IMR-90 (cell line): ENCODE data around the gene FBXO28. TPM values are rescaled to one million over a fixed set of nuclear protein-coding genes. Genes with fewer than 3 reads are reported as not detected.

Experiments
- ATAC-seq: fragments of 200-7000 bp; cut with Tn5 transposase; 2 replicates; pipeline ENCODE4 v1.9.1; 2020; ENCODE audit warnings: low read depth, mild to moderate bottlenecking, moderate library complexity
- BruUV-seq: library from RNA; stranded (reverse); fragments of 400-500 nt; replicated peaks from 2 replicates; lab custom pipeline; 2021; lab: Mats Ljungman, UMichigan
- CTCF ChIA-PET: fragments of 300-600 bp; formaldehyde crosslinking; extraction: SDS; loops from one replicate; lab custom pipeline; 2021; ENCODE audit warnings: antibody characterized with exemption; lab: Yijun Ruan, JAX
- POLR2A ChIA-PET: fragments of 300-600 bp; sonication (Branson Sonifier 250); formaldehyde crosslinking; loops from one replicate; lab custom pipeline; 2022; ENCODE audit warnings: antibody characterized with exemption; ENCODE audit not compliant: unreplicated experiment; lab: Charles Lee
- DNase-seq: peaks from one replicate; pipeline ENCODE4 v3.0.0; 2013
- H2AFZ ChIP-seq: replicated peaks from 2 replicates; pipeline ENCODE3; 2013; ENCODE audit warnings: low read length, mild to moderate bottlenecking; ENCODE audit not compliant: poor library complexity
- H2AK5ac ChIP-seq: 2 replicates; pipeline ENCODE4 v1.6.1; 2013; ENCODE audit warnings: low read depth, low read length, inconsistent platforms
- H2AK9ac ChIP-seq: replicated peaks from 2 replicates; pipeline ENCODE3; 2013; ENCODE audit warnings: mild to moderate bottlenecking, low read depth, low read length, moderate library complexity; ENCODE audit not compliant: poor library complexity
- H2BK120ac ChIP-seq: 2 replicates; pipeline ENCODE4 v1.6.1; 2013; ENCODE audit warnings: low read depth, low read length, inconsistent platforms
- H2BK15ac ChIP-seq: 3 replicates; pipeline ENCODE4 v1.6.1; 2013; ENCODE audit warnings: low read depth, low read length, inconsistent platforms
- H2BK20ac ChIP-seq: 2 replicates; pipeline ENCODE4 v1.6.1; 2013; ENCODE audit warnings: low read depth, mild to moderate bottlenecking, inconsistent platforms, low read length, moderate library complexity
- H2BK5ac ChIP-seq: 2 replicates; pipeline ENCODE4 v1.6.1; 2013; ENCODE audit warnings: mild to moderate bottlenecking, low read depth, low read length, inconsistent platforms; ENCODE audit not compliant: poor library complexity, severe bottlenecking
- H3K14ac ChIP-seq: replicated peaks from 2 replicates; pipeline ENCODE4 v1.6.1; 2013; ENCODE audit warnings: low read depth, low read length, inconsistent platforms
- H3K18ac ChIP-seq: 2 replicates; pipeline ENCODE4 v1.6.1; 2013; ENCODE audit warnings: low read depth, low read length, control low read depth
- H3K23ac ChIP-seq: 2 replicates; pipeline ENCODE4 v1.6.1; 2013; ENCODE audit warnings: low read depth, low read length, inconsistent platforms
- H3K27ac ChIP-seq: 2 replicates; pipeline ENCODE4 v1.5.1; 2013; ENCODE audit warnings: mild to moderate bottlenecking, control low read depth, low read length; ENCODE audit not compliant: insufficient read depth
- H3K27me3 ChIP-seq: 2 replicates; pipeline ENCODE4 v1.6.1; 2013; ENCODE audit warnings: low read length; ENCODE audit not compliant: control insufficient read depth, insufficient read depth
- H3K36me3 ChIP-seq: 2 replicates; pipeline ENCODE4 v1.6.1; 2013; ENCODE audit warnings: low read length, mixed read lengths; ENCODE audit not compliant: control insufficient read depth, insufficient read depth
- H3K4ac ChIP-seq: 2 replicates; pipeline ENCODE4 v1.6.1; 2013; ENCODE audit warnings: low read depth, low read length, inconsistent platforms
- H3K4me1 ChIP-seq: 2 replicates; pipeline ENCODE4 v1.6.1; 2013; ENCODE audit warnings: low read length, mixed read lengths; ENCODE audit not compliant: control insufficient read depth, insufficient read depth
- H3K4me2 ChIP-seq: 2 replicates; pipeline ENCODE4 v1.6.1; 2013; ENCODE audit warnings: low read depth, mild to moderate bottlenecking, control low read depth, low read length, moderate library complexity
- H3K4me3 ChIP-seq: 2 replicates; pipeline ENCODE4 v1.5.1; 2013; ENCODE audit warnings: low read depth, mild to moderate bottlenecking, control low read depth, low read length, moderate library complexity; ENCODE audit not compliant: insufficient read depth
- H3K56ac ChIP-seq: 2 replicates; pipeline ENCODE4 v1.6.1; 2013; ENCODE audit warnings: low read length, inconsistent platforms; ENCODE audit not compliant: insufficient read depth; ENCODE audit errors: extremely low read depth
- H3K79me1 ChIP-seq, 2 experiments: 2 replicates each; pipeline ENCODE4 v1.6.1; 2013; ENCODE audit warnings: low read length in 2 of 2, inconsistent platforms in 1 of 2, low read depth in 1 of 2
- H3K9ac ChIP-seq: 2 replicates; pipeline ENCODE4 v1.6.1; 2013; ENCODE audit warnings: low read depth, low read length, control low read depth
- H3K9me1 ChIP-seq: 2 replicates; pipeline ENCODE4 v1.6.1; 2013; ENCODE audit warnings: low read length, inconsistent platforms; ENCODE audit not compliant: insufficient read depth
- H3K9me3 ChIP-seq: 2 replicates; pipeline ENCODE4 v1.6.1; 2013; ENCODE audit warnings: low read length; ENCODE audit not compliant: control insufficient read depth, insufficient read depth
- H4K20me1 ChIP-seq: 2 replicates; pipeline ENCODE4 v1.6.1; 2013; ENCODE audit warnings: low read length, inconsistent platforms; ENCODE audit not compliant: insufficient read depth
- H4K5ac ChIP-seq: 2 replicates; pipeline ENCODE4 v1.6.1; 2013; ENCODE audit warnings: mild to moderate bottlenecking, low read depth, low read length, control low read depth
- H4K8ac ChIP-seq, 2 experiments: 2 replicates each; pipeline ENCODE4 v1.6.1; 2013; ENCODE audit warnings: low read depth in 2 of 2, low read length in 2 of 2, control low read depth in 1 of 2, inconsistent platforms in 1 of 2
- H4K91ac ChIP-seq: 2 replicates; pipeline ENCODE4 v1.6.1; 2013; ENCODE audit warnings: low read depth, low read length, inconsistent platforms; ENCODE audit not compliant: insufficient read depth
- BHLHE40 ChIP-seq: fragments of 150-350 bp; IDR thresholded peaks from 2 replicates; pipeline ENCODE4 v1.6.1; 2016; ENCODE audit warnings: mild to moderate bottlenecking, low read depth, low read length
- NFE2L2 ChIP-seq: fragments of 150-350 bp; IDR thresholded peaks from 2 replicates; pipeline ENCODE4 v1.6.1; 2016; ENCODE audit warnings: low read depth, mild to moderate bottlenecking, low read length
- RAD21 ChIP-seq: IDR thresholded peaks from 2 replicates; pipeline ENCODE4 v1.6.1; 2012; ENCODE audit warnings: low read length, improper control_type of control experiment
- WGBS, 2 experiments: methylation state at CpG; one replicate each; pipeline versions ENCODE4 v1.1.5 to v1.1.7; 2013; ENCODE audit warnings: missing lambda C conversion rate in 2 of 2; ENCODE audit not compliant: insufficient read length in 1 of 2; ENCODE audit errors: extremely low coverage in 2 of 2; 5-methylcytosine and 5-hydroxymethylcytosine counted together
- dilution Hi-C: fragments of 300-500 bp; cut with HindIII; formaldehyde crosslinking; loops from one replicate; pipeline ENCODE4 v1.14.3; 2018; ENCODE audit warnings: low sequenced_read_pairs; ENCODE audit not compliant: unreplicated experiment
- in situ Hi-C: fragments of 300-500 bp; cut with MboI; formaldehyde crosslinking; loops from 3 replicates; pipeline ENCODE4 v1.14.3; 2019; ENCODE audit warnings: low sequenced_read_pairs, inconsistent platforms, mixed read lengths
- intact Hi-C: fragments of 100-400 bp; cut with micrococcal nuclease; formaldehyde crosslinking; loops from 2 replicates; pipeline ENCODE4 v1.10.0; 2022
- polyA plus RNA-seq, 3 experiments: library from polyadenylated mRNA; depleted of rRNA; stranded (reverse); fragments of >200 nt; gene quantifications; 2 replicates each; pipeline ENCODE4 v1.2.3, GENCODE V29; 2012; ENCODE audit warnings: low replicate concordance in 1 of 3
- total RNA-seq: library from RNA; depleted of rRNA; stranded (reverse); fragments of >200 nt; gene quantifications from 2 replicates; pipeline ENCODE4 v1.2.3, GENCODE V29; 2012

The FBXO28 gene
- total and polyA plus RNA-seq, 2 of the 4 experiments (the other 2 are of a cell fraction), result 11.6 to 22.6 TPM

- Histone ChIP-seq H3K4me2 (no peak overlapping the region), H3K9me3 (no peaks in the 10 kb centered on the region), H4K20me1 (no peaks in the 10 kb centered on the region), H3K27me3 (no peaks in the 10 kb centered on the region), H3K23ac (peak overlapping the region; percentile 51; the same call in 1 of the 2 replicates), H3K27ac (no peak overlapping the region), H3K9ac (no peak overlapping the region), H4K5ac (no peak overlapping the region), H2BK20ac (no peak overlapping the region), H3K4ac (peak overlapping the region; percentile 71; the same call in 1 of the 2 replicates), H4K91ac (no peak overlapping the region), H4K8ac (peak overlapping the region in 1 of 2 experiments; percentile 15; a peak in 1 of 4 replicates), H3K14ac (peak overlapping the region; percentile 79; the same call in 1 of the 2 replicates), H3K56ac (no peak overlapping the region), H2AK9ac (no peak overlapping the region), H2AFZ (no peak overlapping the region), H3K79me1 (no peaks in the 10 kb centered on the region), H2BK120ac (peak overlapping the region; percentile 49), H2BK15ac (no peak overlapping the region), H3K9me1 (0 out of 2 replicates have a peak, but pooled peaks cover 2% of the 10 kb centered on the region), H3K4me3 (no peak overlapping the region), H3K18ac (no peak overlapping the region), H2BK5ac (no peak overlapping the region), H3K36me3 (no peaks in the 10 kb centered on the region), H2AK5ac (peak overlapping the region; percentile 75), H3K4me1 (peaks cover 4% of the 10 kb centered on the region; the same call in 1 of the 2 replicates)
- 100% methylated on average over 1 of the region's 2 CpGs; no CpG with 5 or more reads in 1 of the 2 experiments for WGBS, 2 experiments
- BruUV-seq, result no TSS peak
- in situ Hi-C loops, result no loop called here
- dilution Hi-C loops, result no loop called here
- no peak for DNase-seq
- ATAC-seq, result no peak
- intact Hi-C loops, result no loop called here
- TF ChIP-seq BHLHE40, result no peak
- TF ChIP-seq RAD21, result no peak
- no peak for TF ChIP-seq NFE2L2
- POLR2A ChIA-PET, result interaction anchor here (0.5 kb wide), 1 partner anchor 17 kb away, joined by 3 read pairs; no protein-coding TSS in a partner anchor
- CTCF ChIA-PET, result no interaction called here
Observed at GRCh38 chr1:224081604-224082003, 32.3 kb upstream of the FBXO28 start.
